22Rv1 (cell line): ENCODE results near the gene ABHD16B.

Experiments
- H3K27ac ChIP-seq: fragments of 450-650 bp; 2 replicates; pipeline ENCODE4 v1.5.1; 2017
- CTCF ChIP-seq: fragments of 450-650 bp; IDR thresholded peaks from 2 replicates; pipeline ENCODE4 v1.5.1; 2017; ENCODE audit warnings: mild to moderate bottlenecking
- ZFX ChIP-seq: fragments of 450-650 bp; IDR thresholded peaks from 2 replicates; pipeline ENCODE4 v1.6.1; 2017; ENCODE audit warnings: antibody characterized with exemption, borderline replicate concordance

Gene ABHD16B

GRCh38 chr20:63823691-63824311 is 37.5 kb upstream of the ABHD16B start:
- TF ChIP-seq ZFX: no peak
- no peak for TF ChIP-seq CTCF
- H3K27ac ChIP-seq: no peak overlapping the region

GRCh38 chr20:63825331-63826118 is 35.8 kb upstream of the ABHD16B start:
- H3K27ac ChIP-seq: no peak overlapping the region
- no peak for TF ChIP-seq ZFX
- no peak for TF ChIP-seq CTCF

GRCh38 chr20:63826753-63827152 is 34.5 kb upstream of the ABHD16B start:
- H3K27ac ChIP-seq: no peak overlapping the region
- TF ChIP-seq ZFX (no peak), CTCF (no peak)

GRCh38 chr20:63828124-63828523 is 33.2 kb upstream of the ABHD16B start:
- no peak overlapping the region for H3K27ac ChIP-seq
- no peak for TF ChIP-seq ZFX
- TF ChIP-seq CTCF: no peak

- TF ChIP-seq ZFX (no peak), CTCF (no peak)
- no peak overlapping the region for H3K27ac ChIP-seq
Observed at GRCh38 chr20:63828545-63828944, 32.8 kb upstream of the ABHD16B start.

- TF ChIP-seq ZFX (no peak), CTCF (no peak)
- no peak overlapping the region for H3K27ac ChIP-seq
Observed at GRCh38 chr20:63828951-63829350, 32.3 kb upstream of the ABHD16B start.

- TF ChIP-seq ZFX: no peak
- TF ChIP-seq CTCF: no peak
- no peak overlapping the region for H3K27ac ChIP-seq
Observed at GRCh38 chr20:63829603-63829944, 31.7 kb upstream of the ABHD16B start.
